Activated CD8-positive, alpha-beta memory T cell treated with anti-CD3 and anti-CD28 coated beads, Interleukin-2, amount 50 U/mL, for 1 hour (primary cell): ENCODE measurements around the gene AKNA.

Source experiments
- DNase-seq: peaks from one replicate; pipeline ENCODE4 v3.0.0-alpha.2; 2020; ENCODE audit errors: extremely low read depth

Gene AKNA

GRCh38 chr9:114284316-114285060 lies 103.3 kb downstream of the AKNA start:
- no peak for DNase-seq
